Measurements from ENCODE around the gene NPAS2. TPM values are rescaled to one million over a fixed set of nuclear protein-coding genes. Genes with fewer than 3 reads are reported as not detected.

NPAS2 gene
- total and polyA plus RNA-seq, 2 donors from 2014 or later, result 8.4 to 44.5 TPM

DNA sequence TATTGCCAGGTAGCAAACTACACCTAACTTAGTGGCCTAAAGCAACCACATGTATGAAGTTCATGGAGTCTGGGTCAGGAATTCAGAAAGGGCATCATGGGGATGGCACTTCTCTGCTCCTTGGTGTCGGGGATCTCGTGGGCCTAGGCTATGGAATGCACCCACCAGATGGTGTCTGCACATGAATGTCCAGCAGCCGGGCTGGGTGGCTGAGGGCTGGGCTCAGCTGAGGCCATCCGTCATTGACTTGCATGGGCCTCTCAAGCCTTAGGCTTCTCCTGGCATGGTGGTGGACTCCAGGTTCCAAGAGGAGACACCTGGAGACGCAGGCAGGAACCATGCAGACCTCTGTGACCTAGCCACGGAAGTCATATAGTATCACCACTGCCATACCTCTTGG lies 156.1 kb downstream of the NPAS2 start:
- intact Hi-C loops (cut with DNase I), result no loop called here
- Histone ChIP-seq H3K27me3 (ENCODE audit: control insufficient read depth, insufficient read depth, low read length) (no peaks in the 10 kb centered on the region), H3K27ac (ENCODE audit: low read depth in 2 of 2, low read length in 2 of 2) (no peak overlapping the region), H3K4me1 (ENCODE audit: control insufficient read depth in 2 of 3, insufficient read depth in 2 of 3, low read depth in 1 of 3, low read length in 3 of 3) (no peaks in the 10 kb centered on the region), H3K9me3 (ENCODE audit: control insufficient read depth in 2 of 3, insufficient read depth in 1 of 3, low read length in 3 of 3) (no peaks in the 10 kb centered on the region), H3K36me3 (ENCODE audit: control insufficient read depth in 2 of 3, insufficient read depth in 3 of 3, low read length in 3 of 3) (peaks cover 0 to 11% (median 9%) of the 10 kb centered on the region in 3 donors), H3K4me3 (ENCODE audit: low read length in 3 of 3) (no peak overlapping the region), H3K9ac (ENCODE audit: low read length in 3 of 3) (no peak overlapping the region)
- DNase-seq (no peak), FAIRE-seq (no peak)
- TF ChIP-seq, protein P1, sequence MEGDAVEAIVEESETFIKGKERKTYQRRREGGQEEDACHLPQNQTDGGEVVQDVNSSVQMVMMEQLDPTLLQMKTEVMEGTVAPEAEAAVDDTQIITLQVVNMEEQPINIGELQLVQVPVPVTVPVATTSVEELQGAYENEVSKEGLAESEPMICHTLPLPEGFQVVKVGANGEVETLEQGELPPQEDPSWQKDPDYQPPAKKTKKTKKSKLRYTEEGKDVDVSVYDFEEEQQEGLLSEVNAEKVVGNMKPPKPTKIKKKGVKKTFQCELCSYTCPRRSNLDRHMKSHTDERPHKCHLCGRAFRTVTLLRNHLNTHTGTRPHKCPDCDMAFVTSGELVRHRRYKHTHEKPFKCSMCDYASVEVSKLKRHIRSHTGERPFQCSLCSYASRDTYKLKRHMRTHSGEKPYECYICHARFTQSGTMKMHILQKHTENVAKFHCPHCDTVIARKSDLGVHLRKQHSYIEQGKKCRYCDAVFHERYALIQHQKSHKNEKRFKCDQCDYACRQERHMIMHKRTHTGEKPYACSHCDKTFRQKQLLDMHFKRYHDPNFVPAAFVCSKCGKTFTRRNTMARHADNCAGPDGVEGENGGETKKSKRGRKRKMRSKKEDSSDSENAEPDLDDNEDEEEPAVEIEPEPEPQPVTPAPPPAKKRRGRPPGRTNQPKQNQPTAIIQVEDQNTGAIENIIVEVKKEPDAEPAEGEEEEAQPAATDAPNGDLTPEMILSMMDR (IDR thresholded peaks at IDR 0.05; ENCODE audit: borderline replicate concordance, extremely low read depth, insufficient read depth), result no peak

- FAIRE-seq (no peak), DNase-seq (peak in 3 of 5 donors; percentile 37 to 58 (median 57))
- Histone ChIP-seq H3K4me1 (ENCODE audit: control insufficient read depth in 2 of 3, insufficient read depth in 2 of 3, low read depth in 1 of 3, low read length in 3 of 3) (no peaks in the 10 kb centered on the region), H3K9ac (ENCODE audit: low read length in 3 of 3) (no peak overlapping the region), H3K36me3 (ENCODE audit: control insufficient read depth in 2 of 3, insufficient read depth in 3 of 3, low read length in 3 of 3) (peaks cover 0 to 11% (median 6%) of the 10 kb centered on the region in 3 donors), H3K27ac (ENCODE audit: low read depth in 2 of 2, low read length in 2 of 2) (no peak overlapping the region), H3K27me3 (ENCODE audit: control insufficient read depth, insufficient read depth, low read length) (no peaks in the 10 kb centered on the region), H3K9me3 (ENCODE audit: control insufficient read depth in 2 of 3, insufficient read depth in 1 of 3, low read length in 3 of 3) (no peaks in the 10 kb centered on the region), H3K4me3 (ENCODE audit: low read length in 3 of 3) (no peak overlapping the region)
- intact Hi-C loops (cut with DNase I), result no loop called here
- TF ChIP-seq, protein P1 (IDR thresholded peaks at IDR 0.05; ENCODE audit: borderline replicate concordance, extremely low read depth, insufficient read depth), result no peak
Observed at GRCh38 chr2:100976645-100977391, 156.9 kb downstream of the NPAS2 start.

GRCh38 chr2:100977511-100977910 lies 157.6 kb downstream of the NPAS2 start:
- Histone ChIP-seq H3K36me3 (ENCODE audit: control insufficient read depth in 2 of 3, insufficient read depth in 3 of 3, low read length in 3 of 3) (peaks cover 0 to 11% (median 6%) of the 10 kb centered on the region in 3 donors), H3K9me3 (ENCODE audit: control insufficient read depth in 2 of 3, insufficient read depth in 1 of 3, low read length in 3 of 3) (no peaks in the 10 kb centered on the region), H3K9ac (ENCODE audit: low read length in 3 of 3) (no peak overlapping the region), H3K27me3 (ENCODE audit: control insufficient read depth, insufficient read depth, low read length) (no peaks in the 10 kb centered on the region), H3K27ac (ENCODE audit: low read depth in 2 of 2, low read length in 2 of 2) (no peak overlapping the region), H3K4me3 (ENCODE audit: low read length in 3 of 3) (no peak overlapping the region), H3K4me1 (ENCODE audit: control insufficient read depth in 2 of 3, insufficient read depth in 2 of 3, low read depth in 1 of 3, low read length in 3 of 3) (no peaks in the 10 kb centered on the region)
- TF ChIP-seq, protein P1 (IDR thresholded peaks at IDR 0.05; ENCODE audit: borderline replicate concordance, extremely low read depth, insufficient read depth), result no peak
- DNase-seq (no peak), FAIRE-seq (no peak)
- intact Hi-C loops (cut with DNase I), result no loop called here
